ENCODE data around the gene C1QTNF9.
"Not testable (repeated sequence)": the region's sequence is repeated elsewhere in the genome, so short reads cannot be mapped to it uniquely, and the experiment has no call there.

DNA sequence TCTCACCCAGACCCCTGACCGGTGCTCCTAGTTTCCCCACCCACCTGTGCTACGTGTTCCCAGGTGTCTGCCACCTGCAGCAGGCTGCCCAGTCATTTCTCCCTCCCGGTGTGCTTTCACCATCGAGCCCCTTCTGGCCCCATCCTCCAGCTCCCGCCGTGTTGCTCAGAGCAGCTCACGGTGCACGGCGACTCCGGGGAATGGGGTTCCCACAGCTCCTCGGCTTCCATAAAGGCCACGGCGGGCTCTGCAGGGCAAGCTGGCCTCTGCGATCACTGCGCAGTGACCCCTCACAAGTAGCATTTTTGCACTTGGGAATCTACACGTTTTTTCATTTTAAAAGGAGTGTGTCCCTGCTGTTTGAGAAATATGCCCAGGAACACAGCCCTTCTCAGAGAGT, 49.5 kb downstream of the C1QTNF9 start:
- TF ChIP-seq CTCF (IDR thresholded peaks at IDR 0.05; ENCODE audit: borderline replicate concordance, extremely low read depth, low read length, poor library complexity, severe bottlenecking); EZH2 (IDR thresholded peaks at IDR 0.05; ENCODE audit: borderline replicate concordance, low read depth, low read length, severe bottlenecking): not testable (repeated sequence)
